GM21360 (cell line): ENCODE data around the gene QRFP.
"Not testable (repeated sequence)": the region's sequence is repeated elsewhere in the genome, so short reads cannot be mapped to it uniquely, and the experiment has no call there.

ENCODE experiments used
- ATAC-seq: cut with Tn5 transposase; IDR thresholded peaks from one replicate; pipeline ENCODE4 v1.9.1; 2021; ENCODE audit warnings: mild to moderate bottlenecking, moderate library complexity; ENCODE audit not compliant: unreplicated experiment

The QRFP gene

GRCh38 chr9:130858739-130859705 is 37.6 kb downstream of the QRFP start:
- ATAC-seq: no peak

GRCh38 chr9:130857864-130858738 is 38.5 kb downstream of the QRFP start:
- ATAC-seq: no peak

GRCh38 chr9:130856474-130856873 is 40.1 kb downstream of the QRFP start:
- ATAC-seq: no peak

- ATAC-seq: no peak
These were observed 41.8 kb downstream of the QRFP start for GRCh38 chr9:130854835-130855234.

GRCh38 chr9:130854092-130854491 is 42.5 kb downstream of the QRFP start:
- no peak for ATAC-seq

GRCh38 chr9:130852801-130853200 is 43.8 kb downstream of the QRFP start:
- no peak for ATAC-seq

GRCh38 chr9:130849356-130849755 is 47.3 kb downstream of the QRFP start:
- no peak for ATAC-seq

- not testable (repeated sequence) for ATAC-seq
These were observed 48.1 kb downstream of the QRFP start for GRCh38 chr9:130848514-130848913.

GRCh38 chr9:130847306-130848217 is 49.0 kb downstream of the QRFP start:
- ATAC-seq: no peak

GRCh38 chr9:130846487-130847305 is 49.9 kb downstream of the QRFP start:
- no peak for ATAC-seq

GRCh38 chr9:130845901-130846481 is 50.6 kb downstream of the QRFP start:
- ATAC-seq: no peak

- ATAC-seq: no peak
These were observed 51.4 kb downstream of the QRFP start for GRCh38 chr9:130845254-130845653.

GRCh38 chr9:130844044-130844451 is 52.6 kb downstream of the QRFP start:
- no peak for ATAC-seq

GRCh38 chr9:130843049-130843908 is 53.3 kb downstream of the QRFP start:
- ATAC-seq: no peak
